Ramos (cell line): ENCODE measurements around the gene CADM3.

Experiments
- in situ Hi-C: fragments of 300-500 bp; cut with MboI; formaldehyde crosslinking; loops from one replicate; pipeline ENCODE4 v1.14.3; 2022; ENCODE audit warnings: low sequenced_read_pairs; ENCODE audit not compliant: unreplicated experiment

Gene CADM3

DNA sequence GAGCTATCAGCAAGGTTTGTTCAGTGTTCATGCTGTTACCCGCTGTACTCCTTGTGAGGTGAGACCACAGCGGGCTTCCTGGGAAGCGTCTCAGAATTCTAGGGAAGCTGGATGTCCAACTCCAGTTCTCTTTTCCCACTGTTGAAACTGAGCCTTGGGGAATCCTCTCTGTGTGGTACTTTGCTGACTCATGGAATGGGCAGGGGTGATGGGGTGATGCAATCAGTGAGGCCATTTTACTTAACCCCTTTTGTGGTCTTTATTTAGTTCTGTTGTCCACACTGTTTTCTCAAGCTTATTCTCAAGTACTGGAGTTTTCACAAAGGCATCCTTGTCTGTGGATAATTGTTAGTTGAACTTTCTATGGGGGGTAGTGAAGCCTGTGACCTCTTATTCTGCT is 75.9 kb downstream of the CADM3 start:
- in situ Hi-C loops: no loop called here

DNA sequence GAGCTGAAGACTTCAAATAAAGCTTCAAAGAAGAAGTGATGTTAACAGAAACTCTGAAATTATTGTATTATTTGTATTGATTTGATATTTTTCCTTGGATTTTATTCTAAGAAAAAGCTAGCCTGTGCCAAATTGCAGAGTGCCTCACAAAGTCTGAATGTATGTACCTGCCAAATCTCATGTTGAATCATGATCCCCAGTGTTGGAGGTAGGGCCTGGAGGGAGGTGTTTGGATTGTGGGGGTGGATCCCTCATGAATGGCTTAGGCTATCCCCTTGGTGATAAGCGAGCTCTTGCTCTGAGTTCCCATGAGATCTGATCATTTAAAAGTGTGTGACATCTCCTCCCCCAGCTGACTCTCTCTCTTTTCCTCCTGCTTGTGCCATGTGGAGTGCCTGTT is 76.9 kb downstream of the CADM3 start:
- in situ Hi-C loops: no loop called here

- in situ Hi-C loops: no loop called here
Measured at GRCh38 chr1:159250638-159251216, 79.3 kb downstream of the CADM3 start.
